Mammary epithelial cell (primary cell): ENCODE data around the gene ING1.

Source experiments
- EZH2 ChIP-seq: IDR thresholded peaks from 2 replicates; pipeline ENCODE4 v1.6.1; 2012; ENCODE audit warnings: low read length, inconsistent platforms, borderline replicate concordance
- TF ChIP-seq, protein P1 (sequence below), 2 donors: IDR thresholded peaks in 1 of 2; conservative IDR thresholded peaks in 1 of 2; 2 replicates each; pipeline ENCODE4 v1.5.1; 2011 to 2012; ENCODE audit warnings: inconsistent platforms in 2 of 2, low read length in 2 of 2, mild to moderate bottlenecking in 2 of 2, control low read depth in 1 of 2, low read depth in 1 of 2; ENCODE audit not compliant: insufficient read depth in 1 of 2; ENCODE audit errors: extremely low read depth in 1 of 2

DNA sequence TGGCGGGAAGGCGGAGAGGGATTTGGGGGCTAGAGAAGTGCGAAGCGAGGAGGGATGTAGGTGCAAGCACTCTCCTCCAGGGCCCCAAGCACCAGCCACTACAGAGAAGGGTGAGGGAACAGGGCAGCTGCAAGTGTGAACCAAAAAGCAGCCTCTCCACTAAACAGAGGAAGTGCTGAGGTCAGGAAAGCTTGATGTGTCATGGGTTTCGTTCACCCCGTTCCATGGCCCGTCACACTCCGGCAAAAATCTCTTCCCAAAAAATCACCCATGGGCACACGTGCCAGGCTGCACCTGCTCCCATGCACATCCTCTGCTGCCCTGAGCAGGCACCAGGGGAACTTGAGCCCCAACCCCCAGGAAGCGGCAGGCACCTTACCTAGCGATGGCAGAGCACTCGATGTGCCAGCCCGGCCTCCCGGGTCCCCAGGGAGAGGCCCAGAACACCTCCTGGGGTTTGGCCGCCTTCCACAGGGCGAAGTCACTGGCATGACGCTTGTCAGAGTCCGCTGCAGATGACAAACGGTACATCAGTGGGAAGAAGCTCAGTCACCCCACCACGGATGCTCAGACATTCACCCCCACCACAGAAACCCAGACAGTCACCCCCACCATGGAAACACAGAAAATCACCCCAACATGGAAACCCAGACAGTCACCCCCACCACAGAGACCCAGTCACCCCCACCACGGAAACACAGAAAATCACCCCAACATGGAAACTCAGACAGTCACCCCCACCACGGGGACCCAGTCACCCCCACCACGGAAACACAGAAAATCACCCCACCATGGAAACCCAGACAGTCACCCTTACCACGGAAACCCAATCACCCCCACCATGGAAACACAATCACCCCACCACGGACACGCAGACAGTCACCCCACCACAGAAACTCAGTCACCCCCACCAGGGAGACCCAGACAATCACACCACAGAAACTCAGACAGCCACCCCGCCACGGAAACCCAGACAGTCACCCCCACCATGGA, 36.6 kb upstream of the ING1 start:
- TF ChIP-seq, protein P1, sequence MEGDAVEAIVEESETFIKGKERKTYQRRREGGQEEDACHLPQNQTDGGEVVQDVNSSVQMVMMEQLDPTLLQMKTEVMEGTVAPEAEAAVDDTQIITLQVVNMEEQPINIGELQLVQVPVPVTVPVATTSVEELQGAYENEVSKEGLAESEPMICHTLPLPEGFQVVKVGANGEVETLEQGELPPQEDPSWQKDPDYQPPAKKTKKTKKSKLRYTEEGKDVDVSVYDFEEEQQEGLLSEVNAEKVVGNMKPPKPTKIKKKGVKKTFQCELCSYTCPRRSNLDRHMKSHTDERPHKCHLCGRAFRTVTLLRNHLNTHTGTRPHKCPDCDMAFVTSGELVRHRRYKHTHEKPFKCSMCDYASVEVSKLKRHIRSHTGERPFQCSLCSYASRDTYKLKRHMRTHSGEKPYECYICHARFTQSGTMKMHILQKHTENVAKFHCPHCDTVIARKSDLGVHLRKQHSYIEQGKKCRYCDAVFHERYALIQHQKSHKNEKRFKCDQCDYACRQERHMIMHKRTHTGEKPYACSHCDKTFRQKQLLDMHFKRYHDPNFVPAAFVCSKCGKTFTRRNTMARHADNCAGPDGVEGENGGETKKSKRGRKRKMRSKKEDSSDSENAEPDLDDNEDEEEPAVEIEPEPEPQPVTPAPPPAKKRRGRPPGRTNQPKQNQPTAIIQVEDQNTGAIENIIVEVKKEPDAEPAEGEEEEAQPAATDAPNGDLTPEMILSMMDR (conservative IDR thresholded peaks at IDR 0.05 in 1 of 2, IDR thresholded peaks at IDR 0.05 in 1 of 2; ENCODE audit: extremely low read depth in 1 of 2, insufficient read depth in 1 of 2, low read depth in 1 of 2, low read length in 2 of 2): no peak
- no peak for TF ChIP-seq EZH2
